Stimulated activated CD8-positive, alpha-beta memory T cell treated with anti-CD3 and anti-CD28 coated beads, Interleukin-12 subunit alpha, Interleukin-12 subunit beta, amount 100 ng/mL, for 24 hours (primary cell): Measurements from ENCODE around the gene FAM131B.

Experiments used
- DNase-seq: peaks from one replicate; pipeline ENCODE4 v3.0.0-alpha.2; 2020; ENCODE audit errors: extremely low read depth

The FAM131B gene

DNA sequence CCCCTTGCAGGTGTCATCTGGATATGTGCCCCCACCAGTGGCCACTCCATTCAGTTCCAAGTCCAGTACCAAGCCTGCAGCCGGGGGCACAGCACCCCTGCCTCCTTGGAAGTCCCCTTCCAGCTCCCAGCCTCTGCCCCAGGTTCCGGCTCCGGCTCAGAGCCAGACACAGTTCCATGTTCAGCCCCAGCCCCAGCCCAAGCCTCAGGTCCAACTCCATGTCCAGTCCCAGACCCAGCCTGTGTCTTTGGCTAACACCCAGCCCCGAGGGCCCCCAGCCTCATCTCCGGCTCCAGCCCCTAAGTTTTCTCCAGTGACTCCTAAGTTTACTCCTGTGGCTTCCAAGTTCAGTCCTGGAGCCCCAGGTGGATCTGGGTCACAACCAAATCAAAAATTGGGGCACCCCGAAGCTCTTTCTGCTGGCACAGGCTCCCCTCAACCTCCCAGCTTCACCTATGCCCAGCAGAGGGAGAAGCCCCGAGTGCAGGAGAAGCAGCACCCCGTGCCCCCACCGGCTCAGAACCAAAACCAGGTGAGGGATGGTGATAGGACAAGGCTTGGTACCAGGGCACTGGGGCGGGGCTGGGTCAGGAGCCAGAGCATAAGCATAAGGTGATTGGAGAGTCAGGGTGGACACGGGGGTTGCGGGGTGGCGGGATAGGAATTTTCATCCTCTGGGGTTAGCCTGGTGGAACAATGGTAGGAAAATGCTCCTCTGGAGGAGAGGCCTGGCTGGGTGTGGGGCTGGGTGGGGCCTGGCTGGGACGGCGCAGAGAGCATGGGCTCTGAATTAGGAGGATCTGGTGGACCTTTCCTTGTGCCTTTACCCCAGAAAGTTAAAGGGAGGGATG, 20.5 kb upstream of the FAM131B start:
- DNase-seq = no peak

DNA sequence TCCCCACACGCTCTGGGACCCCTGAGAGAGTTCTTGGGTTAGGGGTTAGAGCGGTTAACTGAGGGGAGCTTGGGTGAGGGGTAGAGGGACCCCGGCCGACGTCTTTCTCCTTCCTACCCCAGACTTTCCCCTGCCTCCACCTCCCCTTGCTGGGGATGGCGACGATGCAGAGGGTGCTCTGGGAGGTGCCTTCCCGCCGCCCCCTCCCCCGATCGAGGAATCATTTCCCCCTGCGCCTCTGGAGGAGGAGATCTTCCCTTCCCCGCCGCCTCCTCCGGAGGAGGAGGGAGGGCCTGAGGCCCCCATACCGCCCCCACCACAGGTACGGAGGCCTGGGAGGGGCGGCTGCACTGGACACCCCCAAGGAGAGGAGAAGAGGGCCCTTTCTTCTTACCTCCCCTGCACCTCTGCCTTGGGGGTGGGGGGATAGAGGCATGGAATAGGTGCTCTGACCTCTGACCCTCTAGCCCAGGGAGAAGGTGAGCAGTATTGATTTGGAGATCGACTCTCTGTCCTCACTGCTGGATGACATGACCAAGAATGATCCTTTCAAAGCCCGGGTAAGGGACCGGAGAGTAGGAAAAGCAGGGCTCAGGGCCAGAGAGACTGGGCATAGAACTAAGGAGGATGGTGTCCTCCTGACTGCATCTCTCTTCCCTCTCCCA, 19.7 kb upstream of the FAM131B start:
- DNase-seq = no peak

GRCh38 chr7:143381427-143382125, 19.1 kb upstream of the FAM131B start:
- DNase-seq = no peak

DNA sequence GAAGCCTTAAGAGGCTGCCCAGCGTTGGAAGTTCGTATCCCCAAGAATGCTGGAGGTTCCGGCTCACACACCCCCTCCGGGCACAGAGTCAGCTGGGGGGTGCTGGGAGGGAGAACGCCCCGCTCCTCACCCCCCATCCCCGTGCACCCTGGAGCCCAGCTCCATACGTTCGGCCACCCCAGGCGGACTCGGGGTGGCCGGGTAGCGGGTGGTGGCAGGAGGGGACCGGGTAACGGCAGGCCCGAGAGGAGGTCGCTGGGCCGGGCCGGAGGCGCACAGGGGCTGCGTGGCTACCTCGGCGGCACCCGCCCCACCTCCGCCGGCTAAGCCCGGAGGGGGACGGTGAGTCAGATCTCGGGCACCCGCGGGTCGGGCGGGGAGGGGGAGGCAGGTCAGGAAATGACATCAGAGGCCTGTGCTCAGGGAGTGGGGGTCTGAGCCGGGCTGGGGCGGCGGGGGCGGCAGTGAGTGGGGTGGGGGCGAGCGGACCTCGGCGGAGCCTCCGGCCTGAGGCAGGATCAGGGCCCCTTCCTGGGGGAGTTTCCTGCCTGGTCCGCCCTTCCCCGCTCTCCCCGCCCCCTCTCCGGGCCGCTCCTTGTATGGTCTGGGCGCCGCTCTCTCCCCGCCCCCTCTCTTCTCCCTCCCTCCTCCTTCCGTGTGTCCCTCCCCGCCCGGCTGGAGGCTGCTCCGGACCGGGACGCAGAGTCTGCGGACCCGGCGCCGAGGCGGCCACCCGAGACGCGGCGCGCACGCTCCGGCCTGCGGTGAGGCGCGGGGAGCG, 18.3 kb upstream of the FAM131B start, which contains the start of gene ZYX:
TSS of gene ZYX (plus strand) at position 700 of the 781 bp plus-strand sequence. CDS start 227 bp downstream, outside the sequence.
- peak; percentile 76 for DNase-seq

DNA sequence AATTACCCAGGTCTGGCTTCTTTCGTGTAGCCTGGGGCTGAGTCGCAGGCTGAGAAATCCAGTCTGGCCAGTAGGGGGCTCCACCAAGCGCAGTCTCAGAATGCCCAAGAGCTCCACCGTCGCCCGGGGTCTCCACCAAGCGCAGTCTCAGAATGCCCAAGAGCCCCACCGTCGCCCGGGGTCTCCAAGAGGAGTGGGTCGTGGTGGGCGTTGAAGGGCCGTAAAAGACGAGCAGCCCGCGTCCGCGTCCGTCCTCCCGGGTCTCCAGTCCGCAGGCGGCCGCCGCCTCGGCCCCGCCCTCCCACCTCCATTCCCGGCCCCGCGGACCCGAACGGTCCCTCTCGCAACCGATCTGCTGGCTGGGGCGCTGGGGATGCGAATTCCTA, 17.7 kb upstream of the FAM131B start:
- DNase-seq = peak; percentile 70

DNA sequence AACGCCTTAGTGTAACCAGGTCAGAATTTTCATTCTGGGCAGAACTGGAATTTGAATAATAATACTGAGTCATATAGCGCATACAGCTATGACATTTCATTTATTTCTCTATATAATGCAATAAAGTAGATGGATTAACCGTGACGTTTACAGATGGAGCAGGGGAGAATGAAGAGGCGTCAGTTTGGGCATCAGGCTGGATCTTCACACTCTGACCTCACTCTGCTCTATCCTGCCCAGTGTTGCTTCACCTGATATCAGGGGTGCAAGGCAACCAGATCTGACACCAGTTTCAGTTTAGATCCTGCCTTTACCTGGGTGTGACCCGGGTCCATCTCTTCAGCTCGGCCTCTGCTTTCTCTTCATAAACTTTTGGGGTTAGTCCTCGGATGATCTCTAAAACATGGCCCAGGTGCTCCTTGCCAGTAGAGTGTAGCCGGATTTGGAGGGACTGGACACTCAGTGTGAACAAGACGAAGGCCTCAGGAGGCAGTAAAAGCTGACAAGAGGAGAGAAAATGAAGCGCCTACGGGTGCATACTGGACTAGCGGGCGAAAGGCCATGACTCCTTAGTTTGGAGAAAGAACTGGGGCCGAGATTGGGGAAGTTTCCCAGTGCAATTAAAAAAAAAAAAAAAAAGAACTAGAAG, 17.2 kb upstream of the FAM131B start:
- DNase-seq = no peak

DNA sequence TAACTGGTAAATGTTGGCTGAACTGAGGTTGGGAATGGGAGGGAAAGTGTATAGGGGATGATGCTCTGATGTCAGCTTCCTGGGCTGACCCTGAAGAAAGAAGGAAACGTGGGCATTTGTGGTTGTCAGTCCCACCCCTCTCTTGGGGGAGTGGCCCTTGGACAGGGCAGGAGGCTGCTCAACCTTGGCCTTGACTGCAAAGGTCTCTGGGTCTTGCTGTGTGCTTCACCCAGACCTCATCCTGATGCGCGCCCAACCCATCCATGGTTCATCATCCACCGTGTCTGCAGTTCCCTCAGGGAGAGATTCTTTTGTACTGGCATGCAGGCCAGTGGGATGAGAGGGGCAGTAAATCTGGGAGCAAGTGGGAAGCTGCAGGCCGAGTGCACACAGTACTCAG, 13.9 kb upstream of the FAM131B start:
- no peak for DNase-seq

DNA sequence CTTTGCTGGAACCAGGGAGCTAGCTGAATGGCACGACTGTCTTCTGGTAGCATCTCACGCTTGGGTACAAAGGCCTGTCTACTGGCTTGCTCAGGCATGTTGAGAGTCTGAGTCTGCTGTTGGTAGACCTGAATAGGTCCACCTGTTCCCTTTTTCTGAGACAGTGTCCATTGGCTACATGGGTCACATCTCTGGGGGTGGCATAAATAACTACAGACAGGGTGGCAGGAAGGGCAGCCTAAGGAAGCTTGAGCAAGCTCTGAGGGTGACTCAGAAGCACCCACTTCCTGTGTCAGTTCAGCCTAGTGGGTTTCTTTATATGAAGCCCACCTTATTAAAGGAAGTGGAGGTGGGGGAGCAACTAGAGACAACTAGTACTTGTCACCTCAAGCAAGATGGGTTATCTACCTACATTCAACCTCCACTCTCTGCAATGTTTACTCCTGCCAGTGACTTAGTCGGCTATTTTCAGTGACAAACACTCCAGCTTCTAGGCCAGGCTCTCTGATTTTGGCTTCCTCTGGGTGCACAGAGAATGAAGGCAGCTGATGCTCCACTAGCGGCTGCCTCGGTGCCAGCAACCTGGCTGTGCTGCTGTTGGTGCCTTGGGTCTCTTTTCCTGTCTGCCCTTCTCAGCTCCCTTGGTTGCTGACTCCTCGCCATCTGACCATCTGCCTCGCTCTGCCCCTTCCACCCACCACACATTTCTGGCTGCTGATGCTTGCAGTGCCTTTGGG, 13.0 kb upstream of the FAM131B start:
- DNase-seq = no peak

- DNase-seq = no peak
Measured at GRCh38 chr7:143374561-143374960, 12.0 kb upstream of the FAM131B start.

DNA sequence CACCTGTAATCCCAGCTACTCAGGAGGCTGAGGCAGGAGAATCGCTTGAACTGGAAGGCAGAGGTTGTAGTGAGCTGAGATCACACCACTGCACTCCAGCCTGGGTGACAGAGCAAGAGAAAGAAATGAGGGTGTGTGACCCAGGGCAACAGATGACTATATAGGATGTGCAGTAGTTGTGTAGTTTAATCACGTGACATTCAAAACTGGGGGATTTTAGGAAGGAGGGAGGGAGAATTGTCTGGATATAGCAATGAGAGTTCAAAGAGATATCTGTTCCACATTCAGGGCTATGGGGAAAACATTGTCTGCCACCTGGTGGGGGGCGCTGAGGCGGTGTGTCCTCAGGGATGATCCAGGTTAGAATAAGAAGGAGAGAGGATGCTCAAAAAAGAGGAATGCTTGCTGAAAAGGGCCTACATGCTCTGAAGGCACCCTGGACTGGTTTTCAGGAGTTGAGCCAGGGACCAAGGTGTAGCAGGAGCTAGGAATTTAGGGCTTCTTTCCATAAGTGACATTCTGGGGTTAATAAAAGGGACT, 10.8 kb upstream of the FAM131B start:
- DNase-seq = no peak

DNA sequence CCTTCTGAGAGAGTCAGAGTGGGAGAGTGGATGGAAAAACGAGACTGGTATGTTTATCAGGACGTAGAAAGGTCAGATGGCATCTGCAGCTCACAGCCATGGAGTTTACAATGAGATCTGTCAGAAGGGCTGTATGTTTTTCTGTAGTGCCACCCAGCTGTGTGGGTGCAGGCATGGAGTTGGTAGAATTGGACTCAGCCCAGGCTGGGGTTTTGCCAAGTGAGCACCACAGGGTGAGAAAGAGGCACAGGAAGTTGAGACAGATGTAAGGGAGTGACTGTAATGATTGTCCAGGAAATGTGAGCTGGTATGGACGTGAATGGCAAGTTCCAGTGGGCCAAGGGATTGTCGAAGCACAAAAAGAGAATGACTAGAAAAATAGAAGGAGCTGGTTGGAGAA, 9.6 kb upstream of the FAM131B start:
- no peak for DNase-seq

GRCh38 chr7:143369678-143370651, 7.5 kb upstream of the FAM131B start:
- no peak for DNase-seq

DNA sequence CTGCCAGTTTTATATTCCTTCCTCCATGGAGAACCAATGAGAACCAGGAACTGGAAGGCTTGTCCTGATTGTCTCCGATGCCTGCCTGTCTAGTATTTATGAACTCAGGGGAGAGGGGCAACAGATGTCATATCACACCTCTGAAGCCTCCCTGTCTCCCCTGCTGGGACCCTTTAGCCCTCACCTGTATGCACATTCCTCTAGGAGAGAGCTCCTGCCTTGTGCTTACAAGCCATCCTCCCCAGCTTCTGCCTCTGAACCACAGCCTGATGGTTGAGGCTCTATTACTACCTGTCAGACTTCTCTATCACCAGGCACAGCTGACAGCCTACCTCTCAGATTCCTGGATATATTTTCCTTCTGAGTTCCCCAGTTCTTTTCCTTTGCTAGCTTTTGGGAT, 5.9 kb upstream of the FAM131B start:
- no peak for DNase-seq

GRCh38 chr7:143367972-143368371, 5.5 kb upstream of the FAM131B start:
- DNase-seq = no peak

- DNase-seq = no peak
Measured at GRCh38 chr7:143363016-143363937, 764 bp upstream of the FAM131B start.

- DNase-seq = no peak
Measured at GRCh38 chr7:143361552-143362130, 872 bp downstream of the FAM131B start.

- DNase-seq = no peak
Measured at GRCh38 chr7:143360788-143361551, 1.5 kb downstream of the FAM131B start.
